Inferior parietal cortex (tissue), 1 donor: Measurements from ENCODE around the gene VSTM4.
A peak's percentile ranks its signal among the peaks of the same experiment; 100 is the strongest.

ENCODE experiments used
- DNase-seq: peaks from one replicate; pipeline ENCODE4 v3.0.0-alpha.2; 2016; ENCODE audit errors: extremely low spot score

VSTM4 gene

DNA sequence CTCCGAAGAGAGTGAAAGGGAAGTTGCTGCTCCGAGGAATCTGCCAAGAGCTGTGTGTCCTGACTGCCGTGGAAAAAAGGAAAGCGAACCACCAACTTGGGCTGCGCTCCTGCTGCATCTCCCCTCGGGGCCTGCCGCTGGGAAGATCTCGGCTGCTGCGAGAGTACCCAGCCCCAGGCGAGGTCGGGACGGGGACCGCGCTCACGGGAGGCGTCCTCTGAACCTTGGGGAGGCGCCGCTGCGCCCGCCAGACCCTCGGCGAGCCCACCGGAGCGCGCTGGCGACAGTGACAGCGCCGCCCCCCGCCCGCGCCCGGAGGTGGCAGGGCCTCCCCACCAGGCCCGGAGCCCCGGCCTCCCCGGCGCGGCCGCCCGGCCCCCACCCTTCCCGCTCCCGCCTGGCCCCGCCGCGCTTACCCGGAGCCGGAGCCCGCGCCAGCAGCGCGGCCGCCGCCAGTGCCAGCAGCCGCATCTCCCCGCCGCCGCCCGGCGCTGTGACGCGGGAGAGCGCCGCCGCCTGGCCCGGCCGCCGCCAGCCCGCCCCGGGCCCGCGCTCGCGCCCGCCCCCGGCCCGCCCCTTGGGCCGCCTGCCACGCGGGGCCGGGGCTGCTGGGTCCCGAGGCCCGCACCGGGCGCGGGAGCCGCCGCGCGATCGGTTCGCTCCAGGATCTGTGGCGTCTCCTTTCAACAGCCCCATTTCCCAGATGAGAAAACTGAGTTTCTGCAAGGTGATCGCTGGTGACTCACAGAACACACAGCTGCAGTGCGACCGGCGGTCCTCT lies at the start of gene VSTM4:
VSTM4 (minus strand) TSS at position 508 of the 781 bp plus-strand sequence; CDS start at position 471, 37 bp downstream.
- DNase-seq, result no peak

- DNase-seq, result peak; percentile 28
Observed at GRCh38 chr10:49164559-49165188, 49.4 kb upstream of the VSTM4 start.

- no peak for DNase-seq
Observed at GRCh38 chr10:49163741-49164140, 48.4 kb upstream of the VSTM4 start.

GRCh38 chr10:49162761-49163310 lies 47.5 kb upstream of the VSTM4 start:
- DNase-seq, result no peak

GRCh38 chr10:49162063-49162462 lies 46.7 kb upstream of the VSTM4 start:
- no peak for DNase-seq

GRCh38 chr10:49161411-49161997 lies 46.2 kb upstream of the VSTM4 start:
- DNase-seq, result peak; percentile 58

- no peak for DNase-seq
Observed at GRCh38 chr10:49160814-49161213, 45.5 kb upstream of the VSTM4 start.

- DNase-seq, result no peak
Observed at GRCh38 chr10:49160110-49160509, 44.8 kb upstream of the VSTM4 start.

DNA sequence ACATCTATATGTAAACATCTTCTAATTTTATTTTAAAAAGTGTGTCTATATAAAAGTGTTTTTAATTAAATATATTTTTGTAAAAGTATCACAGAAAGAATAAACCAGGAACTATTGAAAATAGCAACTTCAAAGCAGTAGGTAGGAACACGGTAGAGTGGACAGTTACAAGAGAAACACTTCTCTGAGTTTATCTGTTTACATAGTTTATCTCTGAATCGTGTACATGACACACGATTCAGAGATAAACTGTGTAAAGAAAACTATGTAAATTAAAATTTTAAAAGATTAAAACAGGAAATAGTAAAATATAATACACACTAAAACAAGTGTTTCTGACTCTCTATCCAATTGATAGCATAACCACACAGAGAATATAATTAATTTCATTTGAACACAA lies 43.6 kb upstream of the VSTM4 start:
- no peak for DNase-seq

GRCh38 chr10:49158404-49158803 lies 43.1 kb upstream of the VSTM4 start:
- DNase-seq, result no peak

GRCh38 chr10:49157229-49157628 lies 41.9 kb upstream of the VSTM4 start:
- DNase-seq, result no peak

- DNase-seq, result no peak
Observed at GRCh38 chr10:49154641-49155040, 39.3 kb upstream of the VSTM4 start.

DNA sequence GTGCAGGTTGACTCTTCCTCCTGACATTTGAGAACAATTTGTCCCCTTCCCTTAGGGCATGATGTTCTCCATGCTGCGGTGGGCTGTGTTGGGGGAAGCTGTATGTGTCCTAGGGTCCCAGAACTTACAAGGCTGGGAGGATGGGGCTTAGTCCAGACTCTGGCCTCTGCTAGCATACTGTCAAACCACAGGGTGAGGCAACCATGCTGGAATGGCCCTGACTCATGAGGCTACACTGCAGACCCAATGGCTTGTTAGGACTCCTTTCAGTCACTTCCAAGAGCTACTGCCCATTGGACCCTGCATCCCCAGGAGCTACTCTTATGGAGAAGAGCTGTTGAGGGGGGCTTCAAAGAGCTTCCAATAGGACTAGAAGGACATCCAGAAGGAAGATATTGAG lies 38.6 kb upstream of the VSTM4 start:
- DNase-seq, result no peak

GRCh38 chr10:49153115-49153514 lies 37.8 kb upstream of the VSTM4 start:
- no peak for DNase-seq

GRCh38 chr10:49152663-49153062 lies 37.3 kb upstream of the VSTM4 start:
- DNase-seq, result no peak

DNA sequence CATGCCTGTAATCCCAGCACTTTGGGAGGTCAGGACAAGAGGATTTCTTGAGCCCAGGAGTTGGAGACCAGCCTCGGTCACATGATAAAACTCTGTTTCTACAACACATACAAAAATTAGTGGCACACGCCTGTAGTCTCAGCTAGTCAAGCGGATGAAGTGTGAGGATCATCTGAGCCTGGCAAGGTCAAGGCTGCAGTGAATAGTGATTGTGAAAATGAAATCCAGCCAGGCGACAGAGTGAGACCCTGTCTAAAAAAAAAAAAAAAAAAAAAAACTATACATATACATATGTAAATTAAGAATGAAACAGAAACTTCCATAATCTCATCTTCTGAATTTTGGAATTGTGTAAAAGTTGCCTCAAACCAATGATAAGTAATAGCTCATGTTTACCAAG lies 36.7 kb upstream of the VSTM4 start:
- no peak for DNase-seq

DNA sequence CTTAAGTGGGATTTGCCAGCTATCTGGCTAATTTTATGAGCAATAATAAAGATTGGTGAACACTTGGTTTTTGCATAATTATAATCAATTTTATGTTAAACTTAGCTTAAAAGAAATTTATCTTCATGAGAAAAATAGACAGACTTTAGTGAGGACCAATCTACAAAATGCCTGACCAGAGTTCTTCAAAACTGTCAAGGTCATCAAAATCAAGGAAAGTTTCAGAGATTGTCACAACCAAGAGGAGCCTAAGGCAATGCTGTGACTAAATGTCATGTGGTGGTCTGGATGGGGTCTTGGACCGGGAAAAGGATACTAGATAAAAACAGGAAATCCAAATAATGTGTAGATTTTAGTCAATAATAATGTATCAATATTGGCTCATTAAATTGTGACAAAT lies 36.2 kb upstream of the VSTM4 start:
- no peak for DNase-seq

- DNase-seq, result no peak
Observed at GRCh38 chr10:49151025-49151445, 35.7 kb upstream of the VSTM4 start.

DNA sequence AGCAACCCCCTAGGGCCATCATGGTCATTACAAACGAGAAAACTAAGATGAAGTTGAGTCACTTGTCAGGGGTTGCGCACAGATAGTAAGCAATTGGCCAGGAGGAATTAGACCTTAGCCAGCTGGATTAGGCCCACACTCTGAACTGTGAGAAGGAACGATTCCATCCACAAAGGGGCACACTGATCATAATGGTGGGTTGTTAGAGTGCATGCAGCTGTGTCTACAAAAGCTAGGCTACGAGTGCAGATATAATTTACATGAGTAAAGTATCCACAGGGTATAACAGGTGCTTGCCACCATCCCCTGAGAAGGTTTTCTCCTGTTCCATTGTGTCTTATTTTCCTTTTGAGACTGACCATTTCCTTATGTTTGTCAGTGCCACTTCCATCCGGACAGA lies 35.1 kb upstream of the VSTM4 start:
- no peak for DNase-seq

DNA sequence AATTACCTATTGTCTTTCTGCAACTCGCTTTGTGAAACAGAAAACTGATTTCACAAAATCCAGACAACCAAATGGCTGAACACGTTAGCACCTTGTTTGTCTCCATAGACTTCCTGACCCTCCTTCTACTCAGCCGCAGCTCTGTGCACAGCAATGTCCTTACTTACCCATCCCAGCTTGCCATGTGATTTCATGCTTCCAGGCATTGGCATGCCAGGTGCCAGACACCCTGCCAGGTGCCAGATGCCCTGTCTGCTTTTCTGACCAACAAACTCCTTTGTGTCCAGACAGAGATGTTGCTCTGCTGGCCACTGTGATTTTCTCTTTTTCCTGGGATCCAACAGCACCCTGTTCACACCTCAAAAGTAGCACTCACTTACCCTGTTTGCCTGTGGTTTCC lies 34.6 kb upstream of the VSTM4 start:
- no peak for DNase-seq

- DNase-seq, result no peak
Observed at GRCh38 chr10:49144058-49144720, 28.9 kb upstream of the VSTM4 start.

DNA sequence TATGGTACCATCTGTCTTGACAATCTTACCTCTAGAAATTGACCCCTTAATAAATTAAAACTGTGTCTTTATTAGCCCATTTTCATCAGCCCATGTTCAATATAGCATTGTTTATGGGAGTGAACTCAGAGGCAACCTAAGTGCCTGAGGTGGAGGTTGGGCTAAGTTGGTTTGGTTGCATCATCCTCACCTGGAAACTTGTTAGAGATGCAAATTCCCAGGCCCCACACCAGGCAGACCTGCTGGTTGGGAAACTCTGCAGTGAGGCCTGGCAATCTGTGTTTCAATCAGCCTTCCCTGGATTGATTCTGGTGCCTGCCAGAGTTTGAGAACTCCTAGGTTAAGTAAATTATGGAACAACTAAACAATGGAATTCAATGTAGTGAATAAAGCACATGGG lies 27.9 kb upstream of the VSTM4 start:
- no peak for DNase-seq
